RWPE2 (cell line): ENCODE measurements around the gene UFSP1.

Experiments
- ATAC-seq: fragments of 200-7000 bp; cut with Tn5 transposase; 3 replicates; pipeline ENCODE4 v1.9.1; 2021; ENCODE audit warnings: low read depth
- DNase-seq: peaks from one replicate; pipeline ENCODE4 v3.0.0-alpha.2; 2020; ENCODE audit warnings: low spot score
- H3K27ac ChIP-seq: fragments of 450-650 bp; 2 replicates; pipeline ENCODE4 v1.5.1; 2017; ENCODE audit warnings: mild to moderate bottlenecking; ENCODE audit not compliant: poor library complexity, severe bottlenecking
- H3K27me3 ChIP-seq: fragments of 250-450 bp; sonication (Bioruptor Pico); 2 replicates; pipeline ENCODE4 v1.5.1; 2021; ENCODE audit warnings: mild to moderate bottlenecking, moderate library complexity; ENCODE audit not compliant: insufficient read depth, poor library complexity, severe bottlenecking
- H3K36me3 ChIP-seq: fragments of 250-450 bp; sonication (Bioruptor Pico); 2 replicates; pipeline ENCODE4 v1.5.1; 2020; ENCODE audit warnings: low read depth, mild to moderate bottlenecking, moderate library complexity
- H3K4me1 ChIP-seq: fragments of 250-450 bp; sonication (Bioruptor Pico); 2 replicates; pipeline ENCODE4 v1.5.1; 2021; ENCODE audit warnings: mild to moderate bottlenecking, moderate library complexity; ENCODE audit not compliant: insufficient read depth, poor library complexity, severe bottlenecking
- H3K4me3 ChIP-seq: fragments of 250-450 bp; sonication (Bioruptor Pico); 2 replicates; pipeline ENCODE4 v1.5.1; 2021; ENCODE audit warnings: mild to moderate bottlenecking, moderate library complexity; ENCODE audit not compliant: severe bottlenecking
- H3K9me3 ChIP-seq: fragments of 250-450 bp; sonication (Bioruptor Pico); 2 replicates; pipeline ENCODE4 v1.5.1; 2021; ENCODE audit warnings: mild to moderate bottlenecking, moderate library complexity; ENCODE audit not compliant: severe bottlenecking
- TF ChIP-seq, protein P1 (sequence below): fragments of 450-650 bp; IDR thresholded peaks from one replicate; pipeline ENCODE4 v1.5.1; 2017; ENCODE audit warnings: mild to moderate bottlenecking, moderate library complexity; ENCODE audit not compliant: poor library complexity, severe bottlenecking

Gene UFSP1

DNA sequence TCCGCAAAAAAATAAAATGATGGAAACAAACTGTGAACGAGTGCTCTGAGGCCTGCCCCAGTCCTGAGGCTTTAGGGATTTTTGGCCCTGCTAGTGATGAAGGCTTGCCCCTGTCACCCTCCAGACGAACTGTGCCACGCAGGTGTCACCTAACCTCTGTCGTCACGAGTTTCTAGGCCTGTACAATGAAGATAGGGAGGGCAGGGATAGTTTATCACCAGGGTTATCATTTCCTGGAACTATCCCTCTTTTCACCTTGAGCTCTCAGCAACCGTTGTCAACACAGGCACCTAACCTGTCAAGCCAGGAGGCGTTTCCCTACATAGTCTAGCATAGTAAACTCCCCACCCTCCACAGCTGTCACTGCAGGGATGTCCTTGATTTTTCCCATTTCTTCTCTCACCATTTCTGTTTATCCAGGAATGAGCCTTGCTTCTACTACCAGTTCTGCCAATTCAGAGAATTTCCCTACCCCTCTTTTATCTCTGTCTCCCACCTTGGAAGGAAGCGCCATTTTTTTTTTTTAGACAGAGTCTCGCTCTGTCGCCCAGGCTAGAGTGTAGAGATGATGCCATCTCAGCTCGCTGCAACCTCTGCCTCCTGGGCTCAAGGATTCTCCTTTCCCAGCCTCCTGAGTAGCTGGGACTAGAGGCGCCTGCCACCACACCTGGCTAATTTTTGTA is 8.4 kb upstream of the UFSP1 start:
- peaks cover 23% of the 10 kb centered on the region for H3K27me3 ChIP-seq
- H3K27ac ChIP-seq = no peak overlapping the region
- DNase-seq (no peak), ATAC-seq (no peak)
- no peaks in the 10 kb centered on the region for H3K4me1 ChIP-seq
- H3K9me3 ChIP-seq = no peaks in the 10 kb centered on the region
- TF ChIP-seq, protein P1, sequence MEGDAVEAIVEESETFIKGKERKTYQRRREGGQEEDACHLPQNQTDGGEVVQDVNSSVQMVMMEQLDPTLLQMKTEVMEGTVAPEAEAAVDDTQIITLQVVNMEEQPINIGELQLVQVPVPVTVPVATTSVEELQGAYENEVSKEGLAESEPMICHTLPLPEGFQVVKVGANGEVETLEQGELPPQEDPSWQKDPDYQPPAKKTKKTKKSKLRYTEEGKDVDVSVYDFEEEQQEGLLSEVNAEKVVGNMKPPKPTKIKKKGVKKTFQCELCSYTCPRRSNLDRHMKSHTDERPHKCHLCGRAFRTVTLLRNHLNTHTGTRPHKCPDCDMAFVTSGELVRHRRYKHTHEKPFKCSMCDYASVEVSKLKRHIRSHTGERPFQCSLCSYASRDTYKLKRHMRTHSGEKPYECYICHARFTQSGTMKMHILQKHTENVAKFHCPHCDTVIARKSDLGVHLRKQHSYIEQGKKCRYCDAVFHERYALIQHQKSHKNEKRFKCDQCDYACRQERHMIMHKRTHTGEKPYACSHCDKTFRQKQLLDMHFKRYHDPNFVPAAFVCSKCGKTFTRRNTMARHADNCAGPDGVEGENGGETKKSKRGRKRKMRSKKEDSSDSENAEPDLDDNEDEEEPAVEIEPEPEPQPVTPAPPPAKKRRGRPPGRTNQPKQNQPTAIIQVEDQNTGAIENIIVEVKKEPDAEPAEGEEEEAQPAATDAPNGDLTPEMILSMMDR = no peak
- no peak overlapping the region for H3K4me3 ChIP-seq
- H3K36me3 ChIP-seq = no peaks in the 10 kb centered on the region

DNA sequence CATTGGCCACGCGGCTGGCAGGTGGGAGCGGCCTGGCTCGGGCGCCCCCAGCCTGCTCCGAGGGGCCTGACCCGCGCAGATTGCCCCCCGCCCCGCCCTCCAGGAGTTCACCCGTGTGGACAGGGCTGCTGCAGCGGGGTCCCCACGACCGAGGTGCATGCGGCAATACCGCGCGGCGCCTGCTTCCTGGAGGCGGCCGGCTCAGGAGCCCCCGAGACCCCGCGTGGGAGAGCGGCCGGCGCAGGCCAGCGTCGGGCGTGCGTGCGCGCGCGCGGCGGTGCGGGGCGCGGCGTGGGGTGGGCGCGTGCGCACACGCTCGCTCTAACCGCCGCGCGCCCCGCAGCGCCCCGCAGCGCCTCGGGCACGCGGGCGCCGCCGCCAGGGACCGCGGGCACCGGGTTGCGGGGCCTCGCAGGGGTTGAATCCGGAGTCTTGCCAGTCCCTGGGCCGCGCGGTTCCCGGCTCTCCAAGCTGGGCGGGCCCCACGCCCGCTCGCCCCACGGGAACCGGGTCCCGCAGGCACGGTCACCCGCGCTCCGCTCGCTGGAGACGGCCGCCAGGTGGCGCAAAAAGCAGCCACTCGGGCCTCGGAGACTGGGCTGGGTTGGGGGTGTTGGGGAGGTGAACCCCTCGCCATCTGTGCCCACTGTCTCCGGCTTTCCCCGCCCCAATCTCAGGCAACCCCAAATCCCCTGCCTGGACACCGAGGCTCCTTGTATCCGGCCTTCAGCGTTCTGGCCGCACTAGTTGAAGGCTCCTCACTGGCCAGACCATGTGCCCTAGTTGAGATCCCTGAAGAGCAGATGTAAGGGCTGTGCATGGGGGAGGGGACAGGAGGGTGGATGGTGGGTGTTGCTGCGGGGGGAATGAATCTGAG is 7.5 kb upstream of the UFSP1 start:
- Histone ChIP-seq H3K27me3 (peaks cover 23% of the 10 kb centered on the region), H3K4me3 (peak overlapping the region; percentile 8), H3K27ac (no peak overlapping the region), H3K9me3 (no peaks in the 10 kb centered on the region), H3K4me1 (no peaks in the 10 kb centered on the region), H3K36me3 (no peaks in the 10 kb centered on the region)
- ATAC-seq (peak; percentile 35; the same call in 1 of the 3 replicates), DNase-seq (no peak)
- TF ChIP-seq, protein P1 = peak; percentile 84

DNA sequence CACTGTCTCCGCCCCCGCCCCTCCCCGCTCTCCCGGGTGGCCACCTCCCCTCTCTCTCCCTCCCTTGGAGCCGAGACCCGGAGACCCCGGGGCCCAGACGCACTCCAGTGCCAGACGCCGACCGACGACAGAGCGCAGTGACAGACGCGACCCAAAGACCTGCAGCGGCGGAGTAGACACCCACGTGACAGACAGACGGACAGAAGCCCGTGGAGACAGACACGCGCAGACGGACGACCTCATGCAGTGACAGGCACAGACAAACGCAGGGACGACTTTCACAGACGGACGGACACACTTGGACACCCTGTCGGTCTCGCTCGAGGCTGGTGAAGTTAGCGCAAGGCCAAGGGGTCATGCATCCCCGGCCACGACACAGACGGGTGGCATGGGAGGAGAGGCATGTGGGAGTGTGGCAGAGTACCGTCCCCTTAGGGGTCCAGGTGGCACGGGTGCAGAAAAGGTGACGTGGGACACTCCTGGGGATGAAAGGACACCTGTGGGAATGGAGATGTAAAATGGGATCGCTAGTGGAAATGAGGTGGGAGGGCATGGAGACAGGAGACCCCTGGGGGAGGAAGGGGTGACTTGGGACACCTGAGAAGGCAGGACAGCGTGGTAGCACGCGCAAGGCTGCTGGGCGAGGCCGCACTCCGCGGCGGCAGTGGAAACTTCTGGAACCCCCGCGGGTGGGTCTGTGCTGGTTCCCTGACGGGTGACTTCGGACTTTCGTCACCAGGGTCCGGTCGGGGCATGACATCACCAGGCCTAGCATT is 6.6 kb upstream of the UFSP1 start:
- Histone ChIP-seq H3K27me3 (peaks cover 23% of the 10 kb centered on the region), H3K9me3 (no peaks in the 10 kb centered on the region), H3K27ac (no peak overlapping the region), H3K36me3 (no peaks in the 10 kb centered on the region), H3K4me3 (peak overlapping the region; percentile 8), H3K4me1 (peaks cover 8% of the 10 kb centered on the region)
- no peak; the same call in 2 of the 3 replicates for ATAC-seq
- TF ChIP-seq, protein P1 = no peak
- no peak for DNase-seq

DNA sequence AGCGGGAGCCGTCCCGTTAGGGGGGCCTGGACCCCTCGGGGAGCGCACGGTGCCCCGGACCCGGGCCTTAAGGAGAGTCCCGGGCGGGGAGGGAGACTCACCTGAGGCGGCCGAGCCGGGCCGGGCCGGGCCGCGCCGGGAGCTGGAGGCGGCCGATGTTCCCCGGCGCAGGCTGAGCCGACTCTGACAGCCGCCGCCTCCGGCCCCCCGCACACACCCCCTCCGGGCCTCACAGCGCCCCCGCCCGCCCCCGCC is 6.1 kb upstream of the UFSP1 start, which contains the start of gene ACHE:
Gene ACHE, minus strand, starts transcription at position 188 of the 255 bp plus-strand sequence. CDS start 1,656 bp downstream, outside the sequence.
- peak within 1 kb of the TSS; percentile 11 for H3K4me3 ChIP-seq
- TF ChIP-seq, protein P1 = no peak
- peaks cover 12% of the 10 kb centered on the region for H3K4me1 ChIP-seq
- ATAC-seq (peak; percentile 31; the same call in 1 of the 3 replicates), DNase-seq (no peak)
- H3K27me3 ChIP-seq = peaks cover 23% of the 10 kb centered on the region
- H3K36me3 ChIP-seq = no peaks in the 10 kb centered on the region
- no peak within 1 kb of the TSS for H3K27ac ChIP-seq
- H3K9me3 ChIP-seq = no peaks in the 10 kb centered on the region
